Natural killer cell (primary cell): ENCODE data around the gene FANCE. TPM values are rescaled to one million over a fixed set of nuclear protein-coding genes. Genes with fewer than 3 reads are reported as not detected.
A peak's percentile ranks its signal among the peaks of the same experiment; 100 is the strongest.

Experiments
- ATAC-seq, 3 donors: fragments of 150-1000 bp in 2 of 3; fragments of 200-7000 bp in 1 of 3; cut with Tn5 transposase; 1 replicate in 1 of 3; 2 replicates in 2 of 3; pipeline ENCODE4 v1.10.0; 2021; ENCODE audit warnings: mild to moderate bottlenecking in 2 of 3, moderate library complexity in 2 of 3
- DNase-seq, 2 donors: peaks; one replicate each; pipeline versions ENCODE4 v3.0.0 to v3.0.0-alpha.2; 2013 to 2021; ENCODE audit warnings: mixed read lengths in 1 of 2
- H3K27ac ChIP-seq: one replicate; pipeline ENCODE4 v1.5.1; 2013; ENCODE audit warnings: mild to moderate bottlenecking, low read length
- H3K27me3 ChIP-seq: one replicate; pipeline ENCODE4 v1.6.1; 2013; ENCODE audit warnings: low read length; ENCODE audit not compliant: control insufficient read depth, insufficient read depth
- H3K36me3 ChIP-seq: one replicate; pipeline ENCODE4 v1.6.1; 2013; ENCODE audit warnings: low read length; ENCODE audit not compliant: control insufficient read depth, insufficient read depth
- H3K4me1 ChIP-seq: one replicate; pipeline ENCODE4 v1.6.1; 2013; ENCODE audit warnings: low read length; ENCODE audit not compliant: control insufficient read depth, insufficient read depth
- H3K4me3 ChIP-seq: one replicate; pipeline ENCODE4 v1.5.1; 2013; ENCODE audit warnings: low read length
- H3K9me3 ChIP-seq: one replicate; pipeline ENCODE4 v1.6.1; 2013; ENCODE audit warnings: low read length; ENCODE audit not compliant: control insufficient read depth, insufficient read depth
- H3K27ac Mint-ChIP-seq, 2 donors: one replicate each; pipeline ENCODE4 v1.8.0; 2022; ENCODE audit warnings: mild to moderate bottlenecking in 2 of 2, mixed read lengths in 2 of 2, moderate library complexity in 1 of 2
- H3K27me3 Mint-ChIP-seq, 2 donors: one replicate each; pipeline ENCODE4 v1.8.0; 2022; ENCODE audit warnings: low read depth in 2 of 2, mixed read lengths in 2 of 2
- H3K36me3 Mint-ChIP-seq: one replicate; pipeline ENCODE4 v1.8.0; 2022; ENCODE audit warnings: mixed read lengths
- H3K4me1 Mint-ChIP-seq, 2 donors: one replicate each; pipeline ENCODE4 v1.8.0; 2022; ENCODE audit warnings: mixed read lengths in 2 of 2
- H3K4me3 Mint-ChIP-seq: one replicate; pipeline ENCODE4 v1.8.0; 2022; ENCODE audit warnings: mild to moderate bottlenecking, moderate library complexity, mixed read lengths
- H3K9me3 Mint-ChIP-seq, 2 donors: one replicate each; pipeline ENCODE4 v1.8.0; 2022; ENCODE audit warnings: mixed read lengths in 2 of 2
- CTCF ChIP-seq: fragments of 200-600 bp; IDR thresholded peaks from one replicate; pipeline ENCODE4 v1.8.0; 2022; ENCODE audit warnings: antibody characterized with exemption
- WGBS: methylation state at CpG from one replicate; pipeline ENCODE4 v1.1.7; 2013; ENCODE audit warnings: missing lambda C conversion rate; ENCODE audit not compliant: insufficient coverage; 5-methylcytosine and 5-hydroxymethylcytosine counted together
- intact Hi-C: fragments of 100-400 bp; cut with micrococcal nuclease; formaldehyde crosslinking; loops from one replicate; pipeline ENCODE4 v1.14.2; 2022
- total RNA-seq, 4 donors: library from RNA; stranded (reverse); fragments of 120-200 nt in 1 of 4; gene quantifications; one replicate each; pipeline versions ENCODE4 v1.2.3 to v1.2.4, GENCODE V29; 2013 to 2022

The FANCE gene
- total RNA-seq, 3 donors from 2014 or later (not counting 1 experiment from before 2014, with no cell fraction given), result 2.2 to 3.2 (median 2.6) TPM

GRCh38 chr6:35508542-35508941 lies 56.4 kb downstream of the FANCE start:
- H3K4me3 Mint-ChIP-seq, result no peak overlapping the region
- no peaks in the 10 kb centered on the region for H3K9me3 Mint-ChIP-seq
- Histone ChIP-seq H3K4me3 (no peak overlapping the region), H3K4me1 (peaks cover 8% of the 10 kb centered on the region), H3K27me3 (peaks cover 10% of the 10 kb centered on the region), H3K27ac (no peak overlapping the region), H3K36me3 (no peaks in the 10 kb centered on the region), H3K9me3 (no peaks in the 10 kb centered on the region)
- DNase-seq (no peak), ATAC-seq (no peak)
- no peak for TF ChIP-seq CTCF
- H3K27me3 Mint-ChIP-seq, result peaks cover 8 to 30% of the 10 kb centered on the region in 2 donors
- H3K36me3 Mint-ChIP-seq, result no peaks in the 10 kb centered on the region
- H3K4me1 Mint-ChIP-seq, result peaks cover 0 to 18% of the 10 kb centered on the region in 2 donors
- intact Hi-C loops, result no loop called here
- 81% methylated on average over 5 of the region's 5 CpGs for WGBS
- H3K27ac Mint-ChIP-seq, result no peak overlapping the region

- Histone ChIP-seq H3K9me3 (no peaks in the 10 kb centered on the region), H3K4me3 (no peak overlapping the region), H3K27me3 (peaks cover 10% of the 10 kb centered on the region), H3K36me3 (no peaks in the 10 kb centered on the region), H3K4me1 (peaks cover 8% of the 10 kb centered on the region), H3K27ac (no peak overlapping the region)
- WGBS, result 57% methylated on average over 5 of the region's 7 CpGs
- no peak for TF ChIP-seq CTCF
- Mint-ChIP-seq H3K4me1 (peaks cover 0 to 18% of the 10 kb centered on the region in 2 donors), H3K36me3 (no peaks in the 10 kb centered on the region), H3K27me3 (peaks cover 8 to 33% of the 10 kb centered on the region in 2 donors), H3K9me3 (no peaks in the 10 kb centered on the region), H3K4me3 (no peak overlapping the region), H3K27ac (no peak overlapping the region)
- DNase-seq (no peak), ATAC-seq (no peak)
- intact Hi-C loops, result no loop called here
Observed at GRCh38 chr6:35510916-35511561, 58.9 kb downstream of the FANCE start.

GRCh38 chr6:35511562-35511941 lies 59.4 kb downstream of the FANCE start:
- ATAC-seq, result peak in 1 of 3 donors; percentile 18
- H3K4me3 Mint-ChIP-seq, result no peak overlapping the region

More at GRCh38 chr6:35511562-35511941, 59.4 kb downstream of the FANCE start:
- TF ChIP-seq CTCF, result no peak
- Mint-ChIP-seq H3K27me3 (peaks cover 8 to 30% of the 10 kb centered on the region in 2 donors), H3K9me3 (no peaks in the 10 kb centered on the region), H3K4me1 (peaks cover 0 to 18% of the 10 kb centered on the region in 2 donors), H3K27ac (no peak overlapping the region), H3K36me3 (no peaks in the 10 kb centered on the region)
- Histone ChIP-seq H3K4me3 (no peak overlapping the region), H3K27me3 (peaks cover 10% of the 10 kb centered on the region), H3K4me1 (peaks cover 8% of the 10 kb centered on the region), H3K27ac (no peak overlapping the region), H3K36me3 (no peaks in the 10 kb centered on the region), H3K9me3 (no peaks in the 10 kb centered on the region)
- intact Hi-C loops, result no loop called here
- DNase-seq, result no peak
- 20% methylated on average over 31 of the region's 32 CpGs for WGBS
